Fibroblast of lung (primary cell): ENCODE results near the gene PCDHGA7.
A peak's percentile ranks its signal among the peaks of the same experiment; 100 is the strongest.

Experiments used
- CTCF ChIP-seq, 2 donors: IDR thresholded peaks in 1 of 2; conservative IDR thresholded peaks in 1 of 2; 1 replicate in 1 of 2; 2 replicates in 1 of 2; pipeline ENCODE4 v1.5.1; 2011 to 2012; ENCODE audit warnings: low read length in 2 of 2, control low read depth in 1 of 2, inconsistent platforms in 1 of 2, low read depth in 1 of 2, mild to moderate bottlenecking in 1 of 2
- EZH2 ChIP-seq: IDR thresholded peaks from 2 replicates; pipeline ENCODE4 v1.5.1; 2012; ENCODE audit warnings: low read length, control low read depth, mild to moderate bottlenecking; ENCODE audit errors: missing control alignments

- TF ChIP-seq CTCF (conservative IDR thresholded peaks at IDR 0.05 in 1 of 2, IDR thresholded peaks at IDR 0.05 in 1 of 2; ENCODE audit: low read depth in 1 of 2, low read length in 2 of 2) (peak; percentile 56 to 64), EZH2 (no peak)
Measured at GRCh38 chr5:141338538-141339306, 43.8 kb upstream of the PCDHGA7 start, which contains the start of gene PCDHGA2.
